Measurements from ENCODE around the gene GRIN2C.

Gene GRIN2C

GRCh38 chr17:74842146-74842598 is 17.5 kb downstream of the GRIN2C start:
- peaks cover 4% of the 10 kb centered on the region; the same call in 1 of the 2 replicates for H3K36me3 ChIP-seq (ENCODE audit: insufficient read depth, low read length)
- H3F3A ChIP-seq (ENCODE audit: low read depth): no peaks in the 10 kb centered on the region
- peaks cover 14% of the 10 kb centered on the region for H3K4me1 ChIP-seq (ENCODE audit: insufficient read depth, low read length, poor library complexity, severe bottlenecking)
- H3K79me2 ChIP-seq (ENCODE audit: insufficient read depth, low read length): no peaks in the 10 kb centered on the region
- H3K4me2 ChIP-seq (ENCODE audit: low read depth, low read length, poor library complexity, severe bottlenecking): no peak overlapping the region
- no peaks in the 10 kb centered on the region for H3K9me2 ChIP-seq (replicated peaks; ENCODE audit: low read depth, low read length)
- TF ChIP-seq EZH2phosphoT487 (IDR thresholded peaks at IDR 0.05; ENCODE audit: borderline replicate concordance) (no peak), CTCF (conservative IDR thresholded peaks at IDR 0.05; ENCODE audit: low read length) (no peak)
- no peaks in the 10 kb centered on the region for H3K27me3 ChIP-seq (ENCODE audit: insufficient read depth, low read length, poor library complexity, severe bottlenecking)
- H2AFZ ChIP-seq (ENCODE audit: low read length): no peak overlapping the region
- no peak overlapping the region for H3K4me3 ChIP-seq (ENCODE audit: low read length, poor library complexity, severe bottlenecking)
- H3K9me3 ChIP-seq (ENCODE audit: insufficient read depth, low read depth, low read length): no peaks in the 10 kb centered on the region
- H3K9ac ChIP-seq (ENCODE audit: low read depth, low read length, poor library complexity, severe bottlenecking): no peak overlapping the region
- H4K20me1 ChIP-seq (ENCODE audit: insufficient read depth, low read length, poor library complexity, severe bottlenecking): no peaks in the 10 kb centered on the region

GRCh38 chr17:74840989-74841666 is 18.6 kb downstream of the GRIN2C start:
- H3K4me1 ChIP-seq (ENCODE audit: insufficient read depth, low read length, poor library complexity, severe bottlenecking): peaks cover 14% of the 10 kb centered on the region
- no peak overlapping the region for H3K4me3 ChIP-seq (ENCODE audit: low read length, poor library complexity, severe bottlenecking)
- H3K9me2 ChIP-seq (replicated peaks; ENCODE audit: low read depth, low read length): no peaks in the 10 kb centered on the region
- H3K9ac ChIP-seq (ENCODE audit: low read depth, low read length, poor library complexity, severe bottlenecking): peak overlapping the region; percentile 23
- no peak overlapping the region for H2AFZ ChIP-seq (ENCODE audit: low read length)
- no peak overlapping the region for H3K4me2 ChIP-seq (ENCODE audit: low read depth, low read length, poor library complexity, severe bottlenecking)
- H3K27me3 ChIP-seq (ENCODE audit: insufficient read depth, low read length, poor library complexity, severe bottlenecking): no peaks in the 10 kb centered on the region
- H4K20me1 ChIP-seq (ENCODE audit: insufficient read depth, low read length, poor library complexity, severe bottlenecking): no peaks in the 10 kb centered on the region
- H3F3A ChIP-seq (ENCODE audit: low read depth): no peaks in the 10 kb centered on the region
- peaks cover 12% of the 10 kb centered on the region; the same call in 1 of the 2 replicates for H3K36me3 ChIP-seq (ENCODE audit: insufficient read depth, low read length)
- no peaks in the 10 kb centered on the region for H3K9me3 ChIP-seq (ENCODE audit: insufficient read depth, low read depth, low read length)
- TF ChIP-seq CTCF (conservative IDR thresholded peaks at IDR 0.05; ENCODE audit: low read length): no peak
- no peak for TF ChIP-seq EZH2phosphoT487 (IDR thresholded peaks at IDR 0.05; ENCODE audit: borderline replicate concordance)
- H3K79me2 ChIP-seq (ENCODE audit: insufficient read depth, low read length): no peaks in the 10 kb centered on the region

- H3K36me3 ChIP-seq (ENCODE audit: insufficient read depth, low read length): peaks cover 12% of the 10 kb centered on the region; the same call in 1 of the 2 replicates
- H4K20me1 ChIP-seq (ENCODE audit: insufficient read depth, low read length, poor library complexity, severe bottlenecking): no peaks in the 10 kb centered on the region
- TF ChIP-seq CTCF (conservative IDR thresholded peaks at IDR 0.05; ENCODE audit: low read length) (no peak), EZH2phosphoT487 (IDR thresholded peaks at IDR 0.05; ENCODE audit: borderline replicate concordance) (no peak)
- H3K4me3 ChIP-seq (ENCODE audit: low read length, poor library complexity, severe bottlenecking): no peak overlapping the region
- H3K9me3 ChIP-seq (ENCODE audit: insufficient read depth, low read depth, low read length): no peaks in the 10 kb centered on the region
- H3K27me3 ChIP-seq (ENCODE audit: insufficient read depth, low read length, poor library complexity, severe bottlenecking): no peaks in the 10 kb centered on the region
- H3K79me2 ChIP-seq (ENCODE audit: insufficient read depth, low read length): no peaks in the 10 kb centered on the region
- no peak overlapping the region for H3K9ac ChIP-seq (ENCODE audit: low read depth, low read length, poor library complexity, severe bottlenecking)
- peaks cover 14% of the 10 kb centered on the region for H3K4me1 ChIP-seq (ENCODE audit: insufficient read depth, low read length, poor library complexity, severe bottlenecking)
- H3K9me2 ChIP-seq (replicated peaks; ENCODE audit: low read depth, low read length): no peaks in the 10 kb centered on the region
- no peak overlapping the region for H2AFZ ChIP-seq (ENCODE audit: low read length)
- H3F3A ChIP-seq (ENCODE audit: low read depth): no peaks in the 10 kb centered on the region
- no peak overlapping the region for H3K4me2 ChIP-seq (ENCODE audit: low read depth, low read length, poor library complexity, severe bottlenecking)
Observed at GRCh38 chr17:74839990-74840852, 19.5 kb downstream of the GRIN2C start.

Measured in Loucy (cell line).